ENCODE measurements around the gene PIP5KL1. TPM values are rescaled to one million over a fixed set of nuclear protein-coding genes. Genes with fewer than 3 reads are reported as not detected.

The PIP5KL1 gene
- total and polyA plus RNA-seq, 2 of the 4 experiments (the other 2 are of a cell fraction): 0.36 to 3.6 TPM

GRCh38 chr9:127967151-127967809 lies 36.7 kb upstream of the PIP5KL1 start:
- TF ChIP-seq MXI1 (IDR thresholded peaks at IDR 0.05; ENCODE audit: borderline replicate concordance, low read depth, low read length) (no peak), SMC3 (IDR thresholded peaks at IDR 0.05; ENCODE audit: low read depth, low read length) (no peak), NFE2L2 (IDR thresholded peaks at IDR 0.05; ENCODE audit: low read depth, low read length) (no peak), RFX5 (IDR thresholded peaks at IDR 0.05; ENCODE audit: low read depth, low read length) (no peak), CTCF (conservative IDR thresholded peaks at IDR 0.05; ENCODE audit: low read depth, low read length) (no peak), FOS (IDR thresholded peaks at IDR 0.05; ENCODE audit: low read depth, low read length) (no peak), CHD1 (IDR thresholded peaks at IDR 0.05; ENCODE audit: low read depth, low read length) (no peak), MAZ (IDR thresholded peaks at IDR 0.05; ENCODE audit: borderline replicate concordance, low read depth, low read length) (no peak), CEBPB (IDR thresholded peaks at IDR 0.05; ENCODE audit: low read depth, low read length) (no peak), RAD21 (IDR thresholded peaks at IDR 0.05; ENCODE audit: low read length) (no peak), POLR2A (IDR thresholded peaks at IDR 0.05; ENCODE audit: low read depth, low read length) (no peak), MAFK (IDR thresholded peaks at IDR 0.05; ENCODE audit: low read depth, low read length) (no peak), BHLHE40 (IDR thresholded peaks at IDR 0.05; ENCODE audit: low read depth, low read length) (no peak), RCOR1 (IDR thresholded peaks at IDR 0.05; ENCODE audit: insufficient replicate concordance, low read length) (no peak)
- TF ChIP-seq, protein P1, sequence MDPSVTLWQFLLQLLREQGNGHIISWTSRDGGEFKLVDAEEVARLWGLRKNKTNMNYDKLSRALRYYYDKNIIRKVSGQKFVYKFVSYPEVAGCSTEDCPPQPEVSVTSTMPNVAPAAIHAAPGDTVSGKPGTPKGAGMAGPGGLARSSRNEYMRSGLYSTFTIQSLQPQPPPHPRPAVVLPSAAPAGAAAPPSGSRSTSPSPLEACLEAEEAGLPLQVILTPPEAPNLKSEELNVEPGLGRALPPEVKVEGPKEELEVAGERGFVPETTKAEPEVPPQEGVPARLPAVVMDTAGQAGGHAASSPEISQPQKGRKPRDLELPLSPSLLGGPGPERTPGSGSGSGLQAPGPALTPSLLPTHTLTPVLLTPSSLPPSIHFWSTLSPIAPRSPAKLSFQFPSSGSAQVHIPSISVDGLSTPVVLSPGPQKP (IDR thresholded peaks at IDR 0.05; ENCODE audit: borderline replicate concordance, low read depth, low read length): no peak
- no peak overlapping the region for H3K4me3 ChIP-seq (ENCODE audit: insufficient read depth, low read depth, low read length)
- H2BK5ac ChIP-seq (ENCODE audit: low read depth, low read length, poor library complexity, severe bottlenecking): peak overlapping the region; percentile 93
- no peak overlapping the region for H3K9ac ChIP-seq (ENCODE audit: low read depth, low read length)
- dilution Hi-C loops (cut with HindIII; ENCODE audit: low sequenced_read_pairs, unreplicated experiment) (no loop called here), intact Hi-C loops (cut with micrococcal nuclease) (loop anchor here (5.0 kb wide), 1 partner anchor 115 kb away; no protein-coding TSS in a partner anchor), in situ Hi-C loops (cut with MboI; ENCODE audit: low sequenced_read_pairs) (no loop called here)
- H4K20me1 ChIP-seq (ENCODE audit: insufficient read depth, low read length): peaks cover 21% of the 10 kb centered on the region
- ATAC-seq (ENCODE audit: low read depth) (no peak), DNase-seq (no peak)
- no peaks in the 10 kb centered on the region for H3K36me3 ChIP-seq (ENCODE audit: control insufficient read depth, insufficient read depth, low read length)
- peaks cover 48 to 91% of the 10 kb centered on the region in 2 experiments for H3K79me1 ChIP-seq (ENCODE audit: low read depth in 1 of 2, low read length in 2 of 2)
- H3K9me3 ChIP-seq (ENCODE audit: control insufficient read depth, insufficient read depth, low read length): no peaks in the 10 kb centered on the region
- H4K91ac ChIP-seq (ENCODE audit: insufficient read depth, low read depth, low read length): peak overlapping the region; percentile 98
- H4K5ac ChIP-seq (ENCODE audit: low read depth, low read length): peak overlapping the region; percentile 93
- peak overlapping the region; percentile 97 for H3K14ac ChIP-seq (replicated peaks; ENCODE audit: low read depth, low read length)
- no peak overlapping the region for H3K56ac ChIP-seq (ENCODE audit: extremely low read depth, insufficient read depth, low read length)
- ChIA-PET CTCF (no interaction called here), POLR2A (ENCODE audit: unreplicated experiment) (no interaction called here)
- H3K4me1 ChIP-seq (ENCODE audit: control insufficient read depth, insufficient read depth, low read length): peaks cover 64% of the 10 kb centered on the region
- WGBS, 2 experiments (ENCODE audit: extremely low coverage in 2 of 2, insufficient read length in 1 of 2): 90% methylated on average over 5 of the region's 9 CpGs; no CpG with 5 or more reads in 1 of the 2 experiments
- H3K23ac ChIP-seq (ENCODE audit: low read depth, low read length): 0 out of 2 replicates have a peak overlapping the region, but pooled peaks have one; percentile 98
- peak overlapping the region; percentile 92; the same call in 1 of the 2 replicates for H3K27ac ChIP-seq (ENCODE audit: insufficient read depth, low read length)
- peak overlapping the region; percentile 99 for H2AK9ac ChIP-seq (replicated peaks; ENCODE audit: low read depth, low read length, poor library complexity)
- peak overlapping the region; percentile 56 for H2AFZ ChIP-seq (replicated peaks; ENCODE audit: low read length, poor library complexity)
- peak overlapping the region; percentile 97 for H2BK120ac ChIP-seq (ENCODE audit: low read depth, low read length)
- H3K27me3 ChIP-seq (ENCODE audit: control insufficient read depth, insufficient read depth, low read length): no peaks in the 10 kb centered on the region
- peak overlapping the region; percentile 61 for H2BK20ac ChIP-seq (ENCODE audit: low read depth, low read length)
- peak overlapping the region; percentile 18; the same call in 1 of the 2 replicates for H3K18ac ChIP-seq (ENCODE audit: low read depth, low read length)
- BruUV-seq (replicated peaks): no TSS peak
- H3K9me1 ChIP-seq (ENCODE audit: insufficient read depth, low read length): peaks cover 37% of the 10 kb centered on the region
- H4K8ac ChIP-seq (ENCODE audit: low read depth in 2 of 2, low read length in 2 of 2): peak overlapping the region; percentile 93 to 99; a peak in 3 of 4 replicates
- H2AK5ac ChIP-seq (ENCODE audit: low read depth, low read length): peak overlapping the region; percentile 98
- peak overlapping the region; percentile 99 for H3K4ac ChIP-seq (ENCODE audit: low read depth, low read length)
- no peak overlapping the region for H3K4me2 ChIP-seq (ENCODE audit: low read depth, low read length)
- peak overlapping the region; percentile 94; the same call in 2 of the 3 replicates for H2BK15ac ChIP-seq (ENCODE audit: low read depth, low read length)

Data from IMR-90 (cell line).